ENCODE data around the gene MCAM.

The MCAM gene

GRCh38 chr11:119305556-119306372 lies 11.2 kb downstream of the MCAM start:
- no peak for DNase-seq

- no peak for DNase-seq
Measured at GRCh38 chr11:119303227-119303718, 13.7 kb downstream of the MCAM start.

- no peak for DNase-seq
Measured at GRCh38 chr11:119300198-119300964, 16.5 kb downstream of the MCAM start.

- no peak for DNase-seq
Measured at GRCh38 chr11:119299416-119299815, 17.5 kb downstream of the MCAM start.

GRCh38 chr11:119298726-119299125 lies 18.2 kb downstream of the MCAM start:
- no peak for DNase-seq

GRCh38 chr11:119297938-119298337 lies 19.0 kb downstream of the MCAM start:
- DNase-seq = no peak

GRCh38 chr11:119295178-119295577 lies 21.8 kb downstream of the MCAM start:
- DNase-seq = no peak

GRCh38 chr11:119293461-119293860 lies 23.5 kb downstream of the MCAM start:
- no peak for DNase-seq

- DNase-seq = no peak
Measured at GRCh38 chr11:119290894-119291497, 25.9 kb downstream of the MCAM start.

- DNase-seq = no peak
Measured at GRCh38 chr11:119288219-119288618, 28.7 kb downstream of the MCAM start.

- DNase-seq = no peak
Measured at GRCh38 chr11:119285431-119285830, 31.5 kb downstream of the MCAM start.

- DNase-seq = no peak
Measured at GRCh38 chr11:119284344-119285157, 32.4 kb downstream of the MCAM start.

GRCh38 chr11:119282495-119282894 lies 34.4 kb downstream of the MCAM start:
- DNase-seq = no peak

- DNase-seq = no peak
Measured at GRCh38 chr11:119277660-119278059, 39.3 kb downstream of the MCAM start.

- DNase-seq = no peak
Measured at GRCh38 chr11:119273721-119274120, 43.2 kb downstream of the MCAM start.

- no peak for DNase-seq
Measured at GRCh38 chr11:119267645-119268044, 49.3 kb downstream of the MCAM start.

- no peak for DNase-seq
Measured at GRCh38 chr11:119266517-119267255, 50.2 kb downstream of the MCAM start.

- DNase-seq = no peak
Measured at GRCh38 chr11:119266063-119266462, 50.9 kb downstream of the MCAM start.

- no peak for DNase-seq
Measured at GRCh38 chr11:119263352-119263940, 53.5 kb downstream of the MCAM start.

GRCh38 chr11:119262668-119263351 lies 54.1 kb downstream of the MCAM start:
- DNase-seq = no peak

- no peak for DNase-seq
Measured at GRCh38 chr11:119258983-119259382, 57.9 kb downstream of the MCAM start.
